DMS 273 (cell line): ENCODE data around the gene TRPM1.

Experiments
- DNase-seq: peaks from one replicate; lab custom pipeline; 2025; ENCODE audit not compliant: unreplicated experiment; lab: John Stamatoyannopoulos, UW

TRPM1 gene

DNA sequence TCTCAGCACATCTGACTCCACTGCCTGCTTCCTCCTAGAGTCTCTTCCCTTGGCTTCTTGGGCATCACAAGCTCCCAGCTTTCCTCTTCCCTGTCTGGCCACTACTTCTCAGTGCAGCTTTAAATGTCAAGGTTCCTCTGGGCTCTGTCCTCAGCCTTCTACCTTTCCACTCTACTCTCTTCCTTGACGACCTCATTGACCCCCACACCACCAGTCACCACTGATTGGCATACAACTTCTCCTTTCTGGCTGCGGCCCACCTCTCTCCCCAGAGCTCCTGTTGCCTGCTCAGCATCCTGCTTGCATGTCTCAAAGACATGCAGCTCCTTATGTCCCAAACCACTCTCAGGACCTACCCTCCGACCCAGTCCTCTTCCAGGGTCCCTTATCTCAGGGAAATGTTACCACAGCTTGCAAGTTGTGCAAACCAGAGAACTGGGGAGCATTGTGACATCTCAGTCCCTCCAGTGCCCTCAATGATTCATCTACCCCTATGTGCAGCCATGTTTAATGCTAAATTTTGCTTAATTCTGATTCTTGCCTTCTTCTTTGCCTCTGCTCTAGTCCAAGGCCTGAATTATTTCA, 49.9 kb downstream of the TRPM1 start:
- no peak for DNase-seq

DNA sequence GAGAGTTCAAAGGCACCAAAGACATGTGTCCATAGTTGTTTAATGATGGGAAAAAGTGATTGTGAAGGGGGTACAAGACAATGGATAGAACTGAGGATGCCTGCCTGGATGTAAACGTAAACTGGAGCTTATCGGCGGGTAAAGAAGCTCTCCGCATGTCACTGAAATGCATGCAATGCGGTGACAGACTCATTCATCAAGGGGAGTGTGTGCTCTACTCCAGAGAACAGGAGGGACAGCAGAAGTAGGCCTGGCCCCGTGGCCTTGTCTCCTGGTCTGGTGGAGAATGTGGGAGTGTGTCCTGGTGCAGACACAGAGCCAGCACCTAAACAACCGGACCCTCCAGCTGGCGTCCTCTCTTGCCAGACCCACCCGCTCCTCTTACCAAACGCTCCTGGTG, 50.6 kb downstream of the TRPM1 start:
- no peak for DNase-seq

DNA sequence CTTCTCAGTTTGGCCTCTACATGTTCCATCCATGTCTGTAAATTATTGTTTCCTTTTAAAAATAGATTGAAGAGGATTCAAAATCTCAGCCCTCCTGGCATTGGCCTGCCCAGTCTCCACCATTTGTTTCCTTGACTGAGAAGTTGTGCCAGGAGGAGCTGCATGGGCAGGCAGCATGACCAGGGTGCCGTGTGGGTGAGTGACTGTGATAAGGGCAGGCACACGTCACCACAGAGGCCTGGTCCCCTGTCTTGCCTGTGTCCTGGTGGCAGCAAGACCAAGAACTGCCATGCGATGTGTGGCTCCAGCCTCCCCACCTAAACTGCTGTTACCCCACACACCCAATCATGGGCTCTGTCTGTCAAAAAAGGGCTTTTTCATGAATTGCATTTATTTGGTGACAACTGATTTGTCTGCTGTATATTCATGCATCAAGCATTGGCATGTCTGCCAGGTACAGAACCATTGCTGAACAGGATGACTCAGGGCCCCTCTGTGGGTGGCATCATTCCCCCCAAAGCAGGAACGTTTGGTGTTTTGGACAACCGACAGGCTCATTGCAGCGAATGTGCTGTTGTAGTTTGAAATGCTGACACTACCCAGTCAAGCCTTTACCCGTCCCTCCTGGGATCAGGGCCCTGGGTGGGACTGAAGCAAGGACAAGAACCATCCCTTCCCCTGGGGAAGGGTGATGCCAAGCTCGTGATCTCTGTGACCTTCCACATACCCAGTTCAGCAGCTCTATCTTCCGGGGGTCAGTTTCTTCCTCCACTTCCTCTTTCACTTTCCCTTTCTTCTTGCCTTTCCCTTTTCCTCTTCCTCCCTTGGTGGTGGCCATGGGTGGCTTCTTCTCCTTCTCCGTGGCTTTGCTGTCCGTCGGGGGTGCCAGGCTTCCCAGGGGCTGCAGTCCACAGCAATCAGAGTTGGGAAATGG, 51.6 kb downstream of the TRPM1 start:
- DNase-seq, result no peak

DNA sequence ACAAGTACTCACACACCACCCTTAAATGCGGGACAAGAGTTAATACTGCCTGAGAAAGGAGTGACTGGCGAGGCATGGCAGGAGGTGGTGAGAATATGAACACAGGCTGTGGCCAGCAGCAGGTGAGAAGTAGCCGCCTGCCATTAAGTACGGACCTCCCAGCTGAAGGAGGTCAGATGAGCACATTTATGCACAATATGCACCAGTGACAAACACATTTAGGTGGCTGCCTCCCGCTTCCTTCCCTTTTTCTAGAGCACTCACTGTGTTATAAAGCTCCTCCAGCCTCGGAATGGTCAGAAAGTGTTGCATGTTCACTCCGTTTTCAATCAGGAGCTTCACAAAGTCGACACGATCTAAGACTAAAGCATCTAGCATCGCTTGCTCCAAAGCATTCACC, 52.4 kb downstream of the TRPM1 start:
- DNase-seq, result no peak

DNA sequence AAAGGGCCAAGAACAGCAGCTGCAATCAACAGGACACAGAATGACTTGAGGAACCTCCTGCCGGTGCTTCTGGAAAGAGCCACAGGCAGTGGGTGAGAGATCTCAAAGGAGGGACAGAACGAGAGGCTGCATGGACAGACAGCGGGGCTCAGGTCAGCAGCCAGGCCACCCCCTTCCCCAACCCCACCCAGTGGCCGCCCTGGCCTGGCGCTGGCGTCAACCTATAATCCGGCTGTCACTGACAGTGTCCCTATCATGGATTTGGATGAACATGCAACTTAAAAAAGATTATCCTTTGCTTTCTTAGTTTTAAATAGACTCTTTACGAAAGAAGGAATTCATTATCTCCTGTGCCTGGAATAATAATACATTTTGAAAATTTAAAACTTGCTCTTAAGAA, 54.1 kb downstream of the TRPM1 start:
- no peak for DNase-seq

DNA sequence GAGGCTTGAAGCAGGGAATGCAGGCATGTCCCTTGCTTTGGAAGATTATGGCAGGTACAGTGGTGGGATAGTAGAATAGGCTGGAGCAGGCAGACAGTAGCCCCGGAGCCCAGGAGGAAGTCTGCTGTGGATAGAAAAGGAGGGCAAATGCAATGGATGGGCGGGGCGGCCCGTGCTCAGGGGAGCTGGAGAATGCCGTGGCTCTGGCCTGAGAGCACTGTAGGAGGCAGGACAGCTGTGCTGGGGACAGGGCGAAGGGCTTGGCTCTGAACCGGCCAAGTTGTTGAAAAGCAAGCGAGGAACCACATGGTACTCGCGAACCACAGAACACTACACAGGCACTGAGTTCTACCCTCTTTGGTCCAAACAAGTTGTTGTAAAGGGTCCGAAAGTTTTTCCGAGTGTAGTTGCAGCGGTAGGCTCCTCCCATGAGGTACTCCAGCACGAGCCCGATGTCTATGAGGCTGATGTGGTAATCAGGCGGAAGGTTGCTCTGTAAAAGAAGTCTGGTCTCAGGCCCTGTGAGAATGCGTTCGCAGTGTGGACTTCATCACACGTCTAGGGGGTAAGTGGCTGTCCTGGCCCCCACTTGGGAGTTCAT, 54.7 kb downstream of the TRPM1 start:
- no peak for DNase-seq

DNA sequence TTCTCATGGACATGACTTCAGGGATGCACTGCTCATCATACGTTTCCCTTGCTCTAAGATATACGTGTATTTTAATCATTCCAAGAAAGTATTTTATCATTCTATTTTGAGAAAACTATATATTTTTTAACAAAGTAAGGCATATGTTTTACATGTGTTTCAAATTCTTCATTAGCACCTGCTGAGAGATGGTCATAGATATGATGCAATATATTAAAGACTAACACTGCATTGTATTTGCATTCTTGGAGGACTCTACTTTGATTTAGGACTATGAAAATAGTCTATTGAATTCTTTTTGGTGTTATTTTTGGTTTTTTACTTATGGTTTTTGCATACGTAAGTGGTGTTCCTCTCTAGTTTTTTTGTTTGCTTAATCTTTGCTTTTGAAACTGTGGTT, 55.9 kb downstream of the TRPM1 start:
- no peak for DNase-seq

DNA sequence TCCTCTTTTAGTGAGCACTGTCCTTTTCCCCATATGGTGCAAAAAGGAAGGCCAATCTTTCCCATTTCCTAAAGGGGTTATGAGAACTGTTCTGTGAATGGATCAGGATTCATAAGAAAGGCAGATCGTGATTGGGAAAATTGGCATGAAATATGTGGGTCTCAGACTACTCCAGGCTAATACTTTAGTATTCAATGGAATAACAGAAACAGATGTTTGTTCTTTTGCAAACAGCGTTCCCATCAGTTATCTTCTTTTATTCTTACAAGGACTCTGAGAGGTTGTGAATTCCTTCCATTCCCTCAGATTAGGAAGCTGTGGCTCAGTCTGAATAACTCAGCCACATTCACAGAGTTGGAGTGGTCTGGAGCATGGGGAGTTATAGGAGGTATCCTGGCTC, 58.8 kb downstream of the TRPM1 start:
- no peak for DNase-seq

DNA sequence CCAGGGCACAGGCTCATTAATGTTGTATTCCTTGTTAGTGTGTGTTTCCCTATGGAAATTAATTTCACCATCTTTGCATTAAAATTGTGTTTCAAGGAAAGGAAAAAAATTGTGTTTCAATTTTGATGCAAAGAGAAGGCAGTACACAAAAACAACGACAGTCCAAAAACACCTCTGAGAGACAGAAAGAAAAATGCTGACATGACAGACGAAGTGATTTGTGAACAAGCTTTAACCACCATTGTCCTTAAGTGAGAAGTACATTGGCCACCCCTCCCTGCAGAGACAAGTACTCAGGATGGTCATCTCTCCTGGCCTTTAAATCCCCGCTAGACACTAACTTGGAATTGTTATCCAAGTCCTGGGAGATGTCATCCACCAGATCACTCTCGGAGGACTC, 59.9 kb downstream of the TRPM1 start:
- DNase-seq, result no peak

DNA sequence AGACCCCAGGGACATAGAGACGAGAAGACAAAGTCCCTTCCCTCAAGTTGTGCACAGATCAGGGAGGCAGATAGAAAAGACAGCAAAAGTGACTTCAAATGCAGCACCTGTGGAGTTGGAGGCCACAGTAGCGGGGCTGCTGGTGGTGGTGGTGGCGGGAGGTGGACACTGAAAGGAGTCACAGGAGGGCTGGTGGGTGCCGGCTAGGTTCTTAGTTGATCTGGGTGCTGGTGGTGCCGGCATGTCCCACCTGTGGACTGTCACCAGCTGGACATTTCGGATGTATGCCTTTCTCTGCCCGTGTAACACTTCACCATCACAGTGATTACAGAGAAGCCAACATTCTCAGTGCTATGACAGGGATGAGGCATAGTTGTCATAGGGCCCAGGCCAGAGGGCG, 60.9 kb downstream of the TRPM1 start:
- no peak for DNase-seq

DNA sequence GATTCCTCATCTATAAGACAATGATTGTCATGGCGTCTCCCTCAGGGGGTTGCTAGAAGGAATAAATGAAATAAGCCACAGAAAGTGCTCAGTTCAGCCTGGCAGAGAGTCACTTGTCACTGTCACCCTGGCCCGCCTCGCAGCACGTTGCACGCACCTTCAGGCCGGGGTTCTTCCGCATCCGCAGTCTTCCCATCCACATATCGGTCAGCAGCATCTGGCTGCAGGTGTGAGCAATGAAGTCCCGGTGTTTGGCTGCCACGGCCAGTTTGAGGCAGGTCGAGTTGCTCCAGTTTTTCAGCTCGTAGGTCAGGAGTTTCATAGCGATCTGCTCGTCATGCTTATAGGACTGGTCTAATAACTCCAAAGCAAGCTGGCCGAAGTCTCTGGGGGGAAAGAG, 61.6 kb downstream of the TRPM1 start:
- DNase-seq, result no peak

DNA sequence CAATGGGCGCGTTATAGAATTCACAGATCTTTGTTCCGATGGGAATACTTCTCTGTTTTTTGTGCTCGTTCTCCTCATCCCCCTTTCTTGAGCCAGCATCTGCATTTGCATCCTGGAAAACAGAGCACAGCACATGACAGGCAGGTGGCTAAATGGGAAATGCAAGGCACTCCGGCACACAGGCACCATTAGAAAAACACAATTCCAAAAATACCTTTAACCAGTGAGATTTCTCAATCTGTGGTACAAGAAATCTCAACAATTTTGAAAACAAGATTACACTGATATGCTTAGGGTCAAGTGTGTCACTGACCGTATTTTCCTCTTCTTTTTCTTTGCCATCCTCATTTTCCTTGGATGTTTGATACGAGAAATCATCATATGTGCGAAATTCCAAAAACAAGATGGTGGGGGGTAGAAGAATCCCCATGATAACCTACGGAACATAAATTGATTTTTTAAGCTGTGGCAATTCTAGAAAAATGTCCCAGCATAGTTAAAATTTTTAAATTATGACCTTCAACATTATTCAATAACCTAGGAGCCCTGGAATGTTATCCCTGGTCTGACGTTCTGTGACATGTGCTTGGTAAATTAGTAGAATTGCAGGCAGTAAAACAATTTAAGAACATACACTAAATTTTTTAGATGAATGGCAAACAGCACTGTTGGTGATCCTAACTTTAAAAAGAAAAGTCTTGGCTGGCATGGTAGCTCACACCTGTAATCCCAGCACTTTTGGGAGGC, 63.6 kb downstream of the TRPM1 start:
- no peak for DNase-seq

DNA sequence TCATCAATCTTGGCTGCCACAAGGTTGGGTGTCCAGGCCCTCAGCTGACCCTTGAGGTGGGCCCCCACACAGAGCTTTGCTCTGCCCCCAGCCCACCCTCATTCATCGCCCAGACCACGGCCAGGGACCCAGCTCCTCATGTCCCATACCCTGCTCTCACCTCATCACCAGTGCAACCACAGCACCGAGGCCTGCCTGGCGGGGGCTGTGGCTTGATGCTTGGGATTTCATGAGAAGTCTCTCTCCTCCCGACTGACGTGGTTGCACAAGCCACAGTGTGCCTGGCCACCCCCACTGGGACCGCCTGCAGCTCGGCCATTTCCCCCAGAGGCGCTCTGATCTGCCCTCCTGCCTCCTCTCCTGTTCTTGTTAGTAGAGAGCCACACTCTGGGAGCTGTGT, 64.7 kb downstream of the TRPM1 start:
- DNase-seq, result no peak

DNA sequence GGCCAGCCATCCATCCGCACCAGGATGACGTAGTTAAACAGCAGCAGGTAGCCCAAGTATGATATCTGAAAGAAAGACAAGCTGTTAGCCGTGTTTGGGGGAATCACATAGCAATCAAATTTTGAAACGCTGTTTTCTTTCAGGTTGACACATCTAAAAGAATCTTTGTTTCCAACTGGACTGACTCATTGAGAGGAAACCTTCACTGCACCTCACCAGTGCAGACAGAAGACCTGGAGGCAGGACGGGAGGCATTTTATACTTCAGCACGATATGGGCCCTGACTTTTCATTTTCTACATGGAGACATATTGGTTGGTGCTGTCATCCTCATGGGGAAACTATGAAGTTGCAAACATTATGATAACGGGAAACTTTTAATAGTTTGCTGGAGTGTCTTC, 65.9 kb downstream of the TRPM1 start:
- DNase-seq, result no peak

DNA sequence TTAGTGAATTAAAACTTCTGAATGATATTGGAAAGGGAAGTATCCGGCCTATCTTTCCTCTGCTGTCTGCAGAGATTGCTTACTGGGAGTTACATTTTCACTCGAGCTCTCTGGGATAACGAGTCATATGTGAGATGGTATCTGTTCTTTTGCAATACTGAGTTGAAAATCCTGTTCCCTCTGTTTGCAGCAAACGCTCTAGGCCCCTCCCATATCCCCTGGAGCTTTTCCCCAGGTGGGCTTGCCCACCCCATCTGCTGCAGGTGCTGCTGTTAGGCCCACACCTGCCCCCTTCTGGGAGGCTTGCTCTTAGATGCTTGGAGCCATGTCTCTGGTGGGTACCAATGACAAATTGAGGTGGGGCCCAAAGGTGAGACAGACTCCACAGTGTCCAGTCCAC, 67.4 kb downstream of the TRPM1 start:
- DNase-seq, result no peak

DNA sequence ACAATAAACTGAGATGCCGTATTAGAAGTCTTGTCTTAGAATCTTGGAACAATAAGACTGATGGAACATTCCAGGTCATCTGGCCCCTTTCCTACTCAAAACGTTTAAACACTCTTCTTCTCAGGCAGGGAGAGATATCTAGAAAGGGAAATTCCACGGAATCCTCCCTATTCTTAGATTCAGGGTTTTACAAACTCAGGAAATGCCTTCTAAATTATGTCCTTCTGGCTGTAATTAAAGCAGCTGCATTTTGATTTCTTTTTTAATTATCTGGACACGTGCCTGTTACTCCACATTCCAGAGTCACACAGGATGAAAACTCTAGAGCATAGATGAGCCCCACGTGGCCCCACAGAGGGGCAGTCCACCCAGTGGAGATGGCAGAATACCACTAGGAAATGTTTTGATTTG, 68.6 kb downstream of the TRPM1 start:
- no peak for DNase-seq

DNA sequence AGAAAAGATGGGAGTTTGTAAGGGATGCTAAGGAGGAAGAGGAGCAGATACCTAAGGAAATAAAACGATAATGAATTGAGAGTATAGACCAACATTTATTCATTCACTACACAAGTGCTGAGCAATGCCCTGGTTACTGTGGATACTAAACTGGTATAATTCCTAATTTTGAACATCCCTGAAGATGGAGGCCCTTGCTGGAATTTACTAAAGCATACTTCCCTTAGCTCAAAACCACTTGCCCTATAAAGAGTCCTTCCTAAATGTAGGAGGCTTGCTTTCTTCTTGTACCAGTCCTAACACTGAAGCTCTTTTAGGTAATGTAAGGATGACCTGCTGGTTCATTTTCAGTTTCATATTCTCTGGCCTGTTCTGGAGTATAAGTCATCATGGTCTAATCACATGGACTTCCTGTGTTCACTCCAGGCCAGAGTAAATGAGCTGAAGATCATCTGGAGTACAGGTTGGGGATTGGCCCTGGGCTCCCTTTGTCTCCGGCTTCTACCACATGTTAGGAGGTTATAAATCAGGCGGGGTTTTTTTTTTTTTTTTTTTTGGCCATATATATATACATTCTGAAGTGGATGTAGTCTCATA, 70.0 kb downstream of the TRPM1 start:
- no peak for DNase-seq

DNA sequence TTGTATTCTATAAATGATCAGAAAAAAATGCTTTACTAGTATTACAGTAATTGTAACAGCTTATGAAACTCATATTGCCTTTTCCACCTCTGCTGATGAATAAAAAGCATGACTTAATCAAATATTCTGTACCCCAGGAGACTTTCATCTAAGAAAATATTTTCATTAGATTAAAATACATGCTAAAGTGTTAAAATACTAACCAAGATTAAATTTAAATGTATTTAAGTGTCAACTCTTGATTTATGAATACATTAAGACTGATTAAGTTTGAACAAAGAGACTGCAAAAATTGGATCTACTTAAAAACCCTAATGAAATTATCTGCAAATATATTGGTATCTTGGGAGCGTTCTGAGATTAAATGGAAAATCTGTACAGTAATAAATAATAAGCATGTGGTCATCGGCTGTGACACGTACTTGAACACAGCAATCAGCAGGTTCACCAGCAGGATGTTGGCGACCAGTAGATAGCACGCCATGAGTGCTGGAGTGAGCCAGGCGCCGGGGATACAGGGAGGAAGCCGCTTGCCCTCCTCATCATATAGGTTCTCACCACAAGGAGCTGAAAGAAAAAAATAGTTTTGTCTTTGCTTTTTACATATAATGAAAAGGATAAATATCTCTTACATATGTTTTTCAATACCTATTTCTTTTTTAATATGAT, 73.5 kb downstream of the TRPM1 start:
- no peak for DNase-seq

DNA sequence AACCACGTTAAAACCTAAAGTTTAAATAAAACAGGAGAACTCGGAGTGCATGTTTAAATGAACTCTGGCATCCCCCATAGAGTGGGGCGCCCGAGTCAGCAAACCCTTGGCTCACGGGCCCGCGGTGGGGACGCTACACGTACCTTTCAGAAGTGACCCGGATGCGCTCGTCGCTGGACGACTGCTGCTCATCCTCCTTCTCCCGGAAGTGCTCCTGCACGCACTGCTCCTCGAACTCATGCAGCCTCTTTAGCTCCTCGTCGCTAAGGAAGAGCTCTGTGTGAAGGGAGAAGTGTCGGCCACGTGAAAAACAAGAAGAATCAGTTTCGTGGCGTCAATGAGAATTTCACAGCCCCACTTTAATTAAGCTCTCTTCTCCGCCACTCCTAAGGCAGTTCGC, 75.5 kb downstream of the TRPM1 start:
- DNase-seq, result no peak

DNA sequence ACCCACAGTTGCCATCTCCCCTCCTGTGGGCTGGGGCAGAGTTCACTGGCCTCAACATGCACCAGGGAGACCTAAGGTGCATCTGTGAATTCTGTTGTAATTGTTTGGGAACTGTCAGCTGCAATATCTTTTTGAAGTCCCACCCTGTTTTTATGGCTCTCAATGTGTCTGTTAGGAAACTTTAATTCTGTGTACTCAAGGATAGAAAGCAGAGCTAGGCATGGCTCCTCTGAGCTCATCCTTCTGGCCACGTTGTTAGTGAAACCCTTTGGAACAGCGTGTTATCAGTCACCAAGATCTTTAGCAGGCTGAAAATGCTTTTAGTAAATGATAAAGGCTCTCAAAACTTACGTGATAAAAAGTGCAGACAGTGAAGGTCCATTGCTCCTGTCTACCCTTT, 76.5 kb downstream of the TRPM1 start:
- DNase-seq, result no peak

DNA sequence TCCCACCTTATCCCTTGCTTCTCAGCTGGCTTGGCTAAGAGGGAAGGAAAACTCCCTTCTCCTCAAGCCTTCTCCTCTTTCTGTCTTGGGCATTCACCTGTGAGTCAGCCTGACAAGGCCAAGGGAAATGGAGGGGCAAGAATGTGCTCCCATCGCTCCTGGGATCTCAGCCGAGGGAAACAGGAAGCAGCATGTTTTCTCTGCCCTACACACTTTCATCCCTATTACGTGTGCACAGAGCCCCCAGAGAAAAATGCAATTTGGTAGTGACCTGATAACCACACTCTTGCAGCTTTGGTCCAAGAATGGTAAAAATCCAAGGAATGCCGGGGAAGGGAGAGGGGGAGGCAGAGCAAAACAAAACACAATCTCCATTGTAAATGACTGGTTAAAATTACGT, 77.2 kb downstream of the TRPM1 start:
- DNase-seq, result no peak
